Activated CD4-positive, CD25-positive, alpha-beta regulatory T cell treated with anti-CD3 and anti-CD28 coated beads, Interleukin-2, amount 50 U/mL, for 16 hours (primary cell): Measurements from ENCODE around the gene IPO13.

Experiments
- DNase-seq: peaks from one replicate; pipeline ENCODE4 v3.0.0-alpha.2; 2020; ENCODE audit warnings: low read depth, low spot score

Gene IPO13

DNA sequence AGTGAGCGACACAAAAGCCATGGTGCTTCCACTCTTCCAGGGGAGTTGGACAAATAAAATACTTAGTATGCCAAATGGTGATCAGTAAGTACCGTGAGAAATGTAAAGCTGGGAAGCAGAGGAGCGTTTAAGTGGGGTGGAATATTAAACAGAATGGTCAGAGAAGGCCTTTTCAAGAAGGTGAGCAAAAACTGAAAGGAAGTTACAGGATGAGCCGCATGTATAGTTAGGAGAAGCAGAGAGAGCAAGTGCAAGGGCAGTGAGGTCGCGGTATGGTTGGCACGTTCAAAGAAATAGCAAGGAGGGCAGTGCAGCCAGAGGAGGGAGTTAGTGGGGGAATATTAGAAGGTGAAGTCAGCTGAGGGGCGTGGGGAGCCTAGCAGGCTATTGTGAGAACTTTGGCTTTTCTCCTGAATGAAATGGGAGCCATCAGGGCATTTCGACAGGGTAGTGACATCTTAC is 27.3 kb downstream of the IPO13 start:
- DNase-seq, result no peak

GRCh38 chr1:43974443-43975248 is 27.9 kb downstream of the IPO13 start, which contains the start of gene ATP6V0B:
TSS of gene ATP6V0B (plus strand) at chr1:43974960. CDS start at chr1:43975041, 81 bp downstream.
- DNase-seq, result peak; percentile 92

DNA sequence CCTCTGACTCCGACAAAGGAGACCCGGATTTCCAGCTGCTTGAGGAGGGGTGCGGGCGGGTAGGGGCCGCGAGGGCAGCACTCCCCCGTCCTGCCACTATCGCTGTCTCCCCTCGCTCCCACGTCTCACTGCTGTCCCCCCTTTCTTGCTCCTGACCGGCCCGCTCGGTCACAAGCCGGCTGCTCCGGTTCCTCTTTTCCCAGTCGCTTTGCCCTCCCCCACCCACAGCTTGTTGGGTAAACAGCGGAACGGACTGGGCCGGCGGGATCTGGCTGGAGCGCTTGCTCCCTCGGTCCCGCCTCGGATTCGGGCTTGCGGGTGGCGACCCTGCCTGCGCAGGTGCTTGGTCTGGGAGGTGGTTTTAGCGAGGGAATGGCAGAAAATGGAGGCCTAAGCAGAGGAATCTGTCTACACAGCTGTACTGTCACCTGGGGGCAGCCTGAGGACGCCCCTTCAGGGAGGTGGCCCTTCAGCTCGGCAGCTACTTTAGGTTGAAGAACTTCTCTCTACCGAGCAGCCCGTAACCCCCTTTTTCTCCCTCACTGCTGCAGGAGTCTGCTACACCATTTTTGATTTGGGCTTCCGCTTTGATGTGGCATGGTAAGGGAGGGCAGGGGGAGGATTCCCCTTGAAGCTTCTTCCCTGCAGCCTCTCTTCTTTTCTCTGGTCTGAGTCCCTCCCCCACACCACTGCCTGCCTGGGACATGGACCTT is 28.7 kb downstream of the IPO13 start:
- no peak for DNase-seq

- DNase-seq, result no peak
Observed at GRCh38 chr1:43976045-43976444, 29.3 kb downstream of the IPO13 start.

- DNase-seq, result no peak
Observed at GRCh38 chr1:43976890-43977289, 30.1 kb downstream of the IPO13 start.

DNA sequence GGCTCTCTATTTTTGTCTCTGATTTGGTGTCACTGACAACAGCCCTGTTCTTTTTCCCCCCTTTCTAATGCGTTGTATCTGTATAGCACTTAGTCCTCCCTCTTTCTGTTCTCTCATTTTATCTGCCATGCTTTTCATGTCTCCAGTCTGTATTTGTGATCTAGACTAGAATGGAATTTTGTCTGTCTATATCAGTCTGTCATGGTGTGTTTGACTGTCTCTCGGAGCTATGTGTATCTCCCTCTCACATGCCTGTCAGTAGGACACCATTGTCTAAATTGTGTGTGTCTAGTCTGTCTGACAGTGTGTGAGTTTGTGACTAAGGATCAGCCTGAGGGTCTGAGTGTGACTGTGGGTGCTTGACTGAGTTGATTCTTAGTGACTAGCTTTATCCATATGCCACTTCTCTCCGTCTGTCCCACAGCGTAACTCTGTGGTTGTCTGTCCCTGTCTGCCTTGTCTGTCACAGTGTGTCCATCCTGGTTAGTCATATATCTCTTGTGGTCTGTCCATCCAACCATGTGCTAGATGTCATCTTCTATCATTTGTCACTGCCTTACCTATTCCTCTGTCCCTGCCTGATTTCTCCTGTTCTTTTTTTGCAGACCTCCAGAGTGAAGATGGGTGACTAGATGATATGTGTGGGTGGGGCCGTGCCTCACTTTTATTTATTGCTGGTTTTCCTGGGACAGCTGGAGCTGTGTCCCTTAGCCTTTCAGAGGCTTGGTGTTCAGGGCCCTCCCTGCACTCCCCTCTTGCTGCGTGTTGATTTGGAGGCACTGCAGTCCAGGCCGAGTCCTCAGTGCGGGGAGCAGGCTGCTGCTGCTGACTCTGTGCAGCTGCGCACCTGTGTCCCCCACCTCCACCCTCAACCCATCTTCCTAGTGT is 30.9 kb downstream of the IPO13 start:
- no peak for DNase-seq

DNA sequence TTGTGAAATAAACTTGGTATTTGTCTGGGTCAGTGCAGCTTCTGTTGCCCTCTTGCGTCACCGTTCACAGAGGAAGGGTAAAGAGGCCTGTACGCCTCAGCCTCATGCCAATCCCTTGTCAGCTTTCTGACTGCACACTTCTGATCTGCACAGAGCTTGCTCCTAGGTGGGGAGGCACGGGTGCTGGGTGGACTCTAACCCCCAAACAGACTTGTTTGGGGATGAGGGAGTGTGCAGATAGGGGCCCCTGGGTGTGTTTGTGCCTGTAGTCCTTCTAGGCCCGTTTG is 31.5 kb downstream of the IPO13 start:
- no peak for DNase-seq

GRCh38 chr1:43978551-43979260 is 32.0 kb downstream of the IPO13 start, which contains the start of gene B4GALT2:
TSS of gene B4GALT2 (plus strand) at chr1:43979210. CDS start at chr1:43981161, 1,951 bp downstream.
- no peak for DNase-seq

- no peak for DNase-seq
Observed at GRCh38 chr1:43979261-43979527, 32.4 kb downstream of the IPO13 start.

- no peak for DNase-seq
Observed at GRCh38 chr1:43979528-43980254, 32.9 kb downstream of the IPO13 start.

- DNase-seq, result no peak
Observed at GRCh38 chr1:43980255-43981134, 33.7 kb downstream of the IPO13 start.

GRCh38 chr1:43981135-43981491 is 34.4 kb downstream of the IPO13 start:
- no peak for DNase-seq

GRCh38 chr1:43981636-43982035 is 34.9 kb downstream of the IPO13 start:
- DNase-seq, result no peak

- DNase-seq, result no peak
Observed at GRCh38 chr1:43982241-43982640, 35.5 kb downstream of the IPO13 start.

GRCh38 chr1:43982808-43983207 is 36.1 kb downstream of the IPO13 start:
- no peak for DNase-seq

DNA sequence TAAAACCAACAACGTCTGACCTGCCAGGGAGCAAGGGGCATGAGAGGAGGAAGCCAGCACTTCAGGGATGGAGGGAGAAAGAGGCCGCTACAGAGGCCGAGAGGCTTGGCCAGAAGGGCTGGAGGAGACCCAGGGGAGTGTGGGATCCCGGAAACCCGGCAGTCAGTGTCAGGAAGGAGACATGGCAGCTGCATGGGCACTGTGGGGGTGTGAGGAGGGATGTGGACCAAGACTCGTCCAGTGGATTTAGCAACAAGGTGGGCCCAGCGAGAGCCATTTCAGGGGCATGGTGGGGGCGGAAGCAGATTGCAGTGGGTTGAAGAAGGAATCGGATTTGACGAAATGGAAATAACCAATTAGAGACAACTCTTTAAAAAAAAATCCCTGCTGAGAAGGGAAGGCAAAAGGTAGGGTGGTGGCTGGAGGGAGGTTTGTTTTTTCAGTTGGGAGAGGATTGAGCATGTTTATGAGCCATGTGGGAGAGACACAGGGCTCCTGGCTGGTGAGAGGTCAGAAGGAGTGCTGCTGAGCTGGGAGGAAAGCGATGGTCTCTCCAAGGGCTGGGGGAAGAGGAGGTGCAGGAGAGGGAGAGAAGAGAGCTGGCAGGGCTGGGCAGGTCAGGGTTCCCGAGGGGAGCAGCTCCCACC is 36.6 kb downstream of the IPO13 start:
- DNase-seq, result no peak

- DNase-seq, result no peak
Observed at GRCh38 chr1:43984855-43985254, 38.1 kb downstream of the IPO13 start.

GRCh38 chr1:43985984-43986595 is 39.3 kb downstream of the IPO13 start:
- DNase-seq, result no peak

DNA sequence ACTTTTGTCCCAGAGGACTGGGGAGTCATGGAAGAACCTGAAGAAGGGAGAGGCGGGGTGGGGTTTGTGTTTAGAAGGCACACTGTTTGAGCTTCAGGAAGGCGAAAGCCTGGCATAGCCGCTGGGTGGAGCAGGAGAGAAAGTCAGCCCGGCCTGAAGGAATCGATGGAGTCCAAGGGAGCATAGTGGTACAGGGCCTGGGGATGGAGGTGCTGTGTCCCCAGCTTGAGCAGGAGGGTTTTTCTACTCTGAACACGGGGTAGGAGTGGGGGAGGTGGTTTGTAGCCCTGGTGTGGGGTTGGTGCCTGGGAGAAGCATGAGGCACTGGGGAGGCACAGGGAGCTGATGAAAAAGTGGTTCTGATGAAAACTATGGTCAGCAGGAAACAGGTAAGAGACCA is 40.0 kb downstream of the IPO13 start:
- no peak for DNase-seq
